ENCODE data around the gene CXorf65.

CXorf65 gene

GRCh38 chrX:71067712-71068043, 38.9 kb downstream of the CXorf65 start:
- DNase-seq (ENCODE audit: low read depth in 2 of 2, low spot score in 1 of 2): no peak

- no peak for DNase-seq (ENCODE audit: low read depth in 2 of 2, low spot score in 1 of 2)
These were observed 39.5 kb downstream of the CXorf65 start for GRCh38 chrX:71067089-71067488.

- DNase-seq (ENCODE audit: low read depth in 2 of 2, low spot score in 1 of 2): no peak
These were observed 46.4 kb downstream of the CXorf65 start for GRCh38 chrX:71060127-71060526.

- DNase-seq (ENCODE audit: low read depth in 2 of 2, low spot score in 1 of 2): no peak
These were observed 48.6 kb downstream of the CXorf65 start for GRCh38 chrX:71057848-71058530.

- DNase-seq (ENCODE audit: low read depth in 2 of 2, low spot score in 1 of 2): no peak
These were observed 49.7 kb downstream of the CXorf65 start for GRCh38 chrX:71056867-71057266.
